Prostate gland (tissue), 2 donors: ENCODE measurements around the gene MAP7D3.

Source experiments
- CTCF ChIP-seq, 4 experiments: fragments of 200-600 bp in 2 of 4; fragments of 450-650 bp in 2 of 4; sonication (generic) in 2 of 4; IDR thresholded peaks; 1 replicate in 3 of 4; 2 replicates in 1 of 4; pipeline ENCODE4 v1.5.1; 2016 to 2019; ENCODE audit warnings: antibody characterized with exemption in 4 of 4, mild to moderate bottlenecking in 2 of 4, moderate library complexity in 2 of 4
- POLR2A ChIP-seq: fragments of 450-650 bp; IDR thresholded peaks from one replicate; pipeline ENCODE4 v1.6.1; 2016; ENCODE audit warnings: antibody characterized with exemption, mild to moderate bottlenecking
- POLR2AphosphoS5 ChIP-seq: sonication (generic); formaldehyde crosslinking; IDR thresholded peaks from one replicate; pipeline ENCODE4 v1.6.1; 2017; ENCODE audit warnings: antibody characterized with exemption

- TF ChIP-seq CTCF (IDR thresholded peaks at IDR 0.05) (no peak), POLR2A (no peak), POLR2AphosphoS5 (no peak)
Measured at GRCh38 chrX:136191171-136191570, 60.0 kb downstream of the MAP7D3 start.
